HepG2 (cell line): ENCODE measurements around the gene VPS29. TPM values are rescaled to one million over a fixed set of nuclear protein-coding genes. Genes with fewer than 3 reads are reported as not detected.

Experiments used
- ATAC-seq: fragments of 200-7000 bp; cut with Tn5 transposase; 3 replicates; pipeline ENCODE4 v1.9.1; 2020; ENCODE audit warnings: mild to moderate bottlenecking, moderate library complexity
- Bru-seq: library from RNA; stranded (reverse); fragments of 400-500 nt; gene quantifications from one replicate; lab custom pipeline; 2021; lab: Mats Ljungman, UMichigan
- BruChase-seq, 2 experiments: library from RNA; stranded (reverse); fragments of 400-500 nt; gene quantifications; one replicate each; lab custom pipeline; 2021; lab: Mats Ljungman, UMichigan
- BruUV-seq: library from RNA; stranded (reverse); fragments of 400-500 nt; replicated peaks from 2 replicates; lab custom pipeline; 2021; lab: Mats Ljungman, UMichigan
- CTCF ChIA-PET: fragments of 300-600 bp; formaldehyde crosslinking; extraction: SDS; loops from one replicate; lab custom pipeline; 2021; ENCODE audit warnings: low total read pairs, inconsistent platforms, low intra/inter-chr PET ratio; lab: Yijun Ruan, JAX
- POLR2A ChIA-PET: fragments of 350-600 bp; sonication (Branson Sonifier 250); formaldehyde crosslinking; loops from one replicate; lab custom pipeline; 2020; ENCODE audit warnings: antibody characterized with exemption, inconsistent platforms; lab: Yijun Ruan, JAX
- DNase-seq: peaks from one replicate; pipeline ENCODE4 v3.0.0-alpha.2; 2015; ENCODE audit warnings: low spot score
- FAIRE-seq: peaks from 3 replicates; lab custom pipeline; 2011; peaks lifted over from hg19 to GRCh38; lab: Jason Lieb, UNC
- H2AFZ ChIP-seq: one replicate; pipeline ENCODE4 v1.6.1; 2011; ENCODE audit warnings: low read length, inconsistent platforms
- H3K27ac ChIP-seq: fragments of 300-600 bp; 3 replicates; pipeline ENCODE4 v1.8.0; 2011; ENCODE audit warnings: mixed run types, mild to moderate bottlenecking, mixed read lengths, low read length, inconsistent platforms; ENCODE audit not compliant: insufficient read depth; ENCODE audit errors: extremely low read length
- H3K27me3 ChIP-seq, 2 experiments: fragments of 200-600 bp in 1 of 2; 2 replicates in 1 of 2; 3 replicates in 1 of 2; pipeline versions ENCODE4 v1.6.0 to v1.8.0; 2011; ENCODE audit warnings: low read length in 2 of 2, mild to moderate bottlenecking in 2 of 2, moderate library complexity in 2 of 2, inconsistent platforms in 1 of 2; ENCODE audit not compliant: insufficient read depth in 2 of 2, control insufficient read depth in 1 of 2
- H3K36me3 ChIP-seq, 2 experiments: fragments of 200-600 bp in 1 of 2; replicated peaks in 1 of 2; 2 replicates in 1 of 2; 3 replicates in 1 of 2; pipeline versions ENCODE4 v1.5.1 to v1.8.0; 2011; ENCODE audit warnings: low read length in 2 of 2, inconsistent platforms in 1 of 2; ENCODE audit not compliant: insufficient read depth in 2 of 2, control insufficient read depth in 1 of 2
- H3K4me1 ChIP-seq: 2 replicates; pipeline ENCODE4 v1.5.1; 2012; ENCODE audit warnings: low read length, inconsistent platforms; ENCODE audit not compliant: insufficient read depth
- H3K4me2 ChIP-seq: 2 replicates; pipeline ENCODE4 v1.6.0; 2011; ENCODE audit warnings: low read depth, low read length, inconsistent platforms
- H3K4me3 ChIP-seq, 3 experiments: fragments of 200-600 bp in 1 of 3; sonication (generic), shearing (Covaris generic) in 1 of 3; replicated peaks in 1 of 3; 2 replicates each; pipeline ENCODE4 v1.5.1; 2011 to 2016; ENCODE audit warnings: low read length in 3 of 3, inconsistent platforms in 2 of 3, low read depth in 2 of 3, mild to moderate bottlenecking in 2 of 3, control low read depth in 1 of 3, mixed read lengths in 1 of 3; ENCODE audit not compliant: insufficient read depth in 1 of 3
- H3K79me2 ChIP-seq: one replicate; pipeline ENCODE4 v1.6.1; 2011; ENCODE audit warnings: low read length, inconsistent platforms; ENCODE audit not compliant: insufficient read depth
- H3K9ac ChIP-seq: 2 replicates; pipeline ENCODE4 v1.6.0; 2011; ENCODE audit warnings: mild to moderate bottlenecking, low read depth, low read length, inconsistent platforms; ENCODE audit not compliant: insufficient read depth
- H3K9me3 ChIP-seq: 2 replicates; pipeline ENCODE4 v1.5.1; 2012; ENCODE audit warnings: mild to moderate bottlenecking, low read length
- H4K20me1 ChIP-seq: 2 replicates; pipeline ENCODE4 v1.6.0; 2011; ENCODE audit warnings: inconsistent platforms, mild to moderate bottlenecking, low read length, moderate library complexity; ENCODE audit not compliant: insufficient read depth
- HNRNPH1 ChIP-seq: fragments of 200-400 bp; formaldehyde crosslinking; optimal IDR thresholded peaks from 2 replicates; pipeline ENCODE3; 2017; ENCODE audit warnings: mild to moderate bottlenecking, low read depth, low read length
- HOXA3 ChIP-seq: sonication (generic); formaldehyde crosslinking; IDR thresholded peaks from 2 replicates; pipeline ENCODE4 v1.5.0; 2020; ENCODE audit warnings: missing genetic modification reagents
- MYC ChIP-seq: sonication (generic); formaldehyde crosslinking; IDR thresholded peaks from 2 replicates; pipeline ENCODE4 v1.9.0; 2021; ENCODE audit warnings: missing genetic modification reagents, borderline replicate concordance
- PRPF4 ChIP-seq: fragments of 200-400 bp; formaldehyde crosslinking; IDR thresholded peaks from 2 replicates; pipeline ENCODE4 v1.6.1; 2016; ENCODE audit warnings: low read length, low read depth; ENCODE audit not compliant: poor library complexity, severe bottlenecking
- SALL1 ChIP-seq: sonication (generic); formaldehyde crosslinking; IDR thresholded peaks from 2 replicates; pipeline ENCODE4 v1.8.0; 2022; ENCODE audit warnings: mild to moderate bottlenecking, missing genetic modification reagents
- ZKSCAN1 ChIP-seq: fragments of 150-350 bp; IDR thresholded peaks from 2 replicates; pipeline ENCODE4 v1.6.1; 2014; ENCODE audit warnings: low read length
- ZNF121 ChIP-seq: sonication (generic); formaldehyde crosslinking; IDR thresholded peaks from 2 replicates; pipeline ENCODE4 v1.5.0; 2020; ENCODE audit warnings: mild to moderate bottlenecking, missing genetic modification reagents
- ZNF546 ChIP-seq: sonication (generic); formaldehyde crosslinking; conservative IDR thresholded peaks from 2 replicates; pipeline ENCODE4 v1.8.1; 2023; ENCODE audit warnings: mild to moderate bottlenecking, missing genetic modification reagents
- ZNF562 ChIP-seq: sonication (generic); formaldehyde crosslinking; IDR thresholded peaks from 2 replicates; pipeline ENCODE4 v1.8.0; 2022; ENCODE audit warnings: missing genetic modification reagents, borderline replicate concordance
- ZNF737 ChIP-seq: sonication (generic); formaldehyde crosslinking; IDR thresholded peaks from 2 replicates; pipeline ENCODE4 v1.5.0; 2020; ENCODE audit warnings: missing genetic modification reagents, mild to moderate bottlenecking, borderline replicate concordance
- ZNF83 ChIP-seq: sonication (generic); formaldehyde crosslinking; IDR thresholded peaks from 2 replicates; pipeline ENCODE4 v1.4.0; 2020; ENCODE audit warnings: missing genetic modification reagents, mild to moderate bottlenecking, borderline replicate concordance
- ZNF850 ChIP-seq: sonication (generic); formaldehyde crosslinking; conservative IDR thresholded peaks from 2 replicates; pipeline ENCODE4 v1.9.0; 2021; ENCODE audit warnings: mild to moderate bottlenecking, missing genetic modification reagents
- ZSCAN31 ChIP-seq: sonication (generic); formaldehyde crosslinking; IDR thresholded peaks from 2 replicates; pipeline ENCODE4 v1.5.0; 2020; ENCODE audit warnings: low read depth, mild to moderate bottlenecking, missing genetic modification reagents
- WGBS: methylation state at CpG from one replicate; pipeline ENCODE4 v1.1.6; 2017; ENCODE audit warnings: low lambda C conversion rate; 5-methylcytosine and 5-hydroxymethylcytosine counted together
- in situ Hi-C: cut with HindIII; loops from 2 replicates; pipeline ENCODE4 v1.10.0; 2017; ENCODE audit warnings: low pct_unique_long_range_greater_than_20kb; ENCODE audit not compliant: extremely low pct_ligation_motif_present
- intact Hi-C: fragments of 100-400 bp; cut with micrococcal nuclease; formaldehyde crosslinking; loops from one replicate; pipeline ENCODE4 v1.10.0; 2022; ENCODE audit not compliant: unreplicated experiment
- long read RNA-seq, 2 experiments: library from RNA in 1 of 2; library from polyadenylated mRNA in 1 of 2; stranded (forward) in 1 of 2; unstranded in 1 of 2; transcript quantifications; one replicate each; pipeline ENCODE4 v2.0.0, GENCODE V29; 2019 to 2022
- polyA minus RNA-seq, 3 experiments: library from RNA; depleted of rRNA, polyadenylated mRNA; stranded (reverse); fragments of >200 nt; gene quantifications; 2 replicates each; pipeline ENCODE4 v1.2.3, GENCODE V29; 2011; ENCODE audit warnings: low replicate concordance in 1 of 3
- polyA plus RNA-seq, 8 experiments: library from polyadenylated mRNA; depleted of rRNA in 3 of 8; stranded (reverse) in 7 of 8; unstranded in 1 of 8; fragments of >200 nt; fragmentation: Illumina TruSeq in 4 of 8; extraction: Trizol in 4 of 8; gene quantifications; 2 replicates each; pipeline versions ENCODE4 v1.2.1 to v1.2.3, GENCODE V29; 2011 to 2016; ENCODE audit warnings: low read depth in 4 of 8, missing spikeins in 1 of 8, mixed read lengths in 1 of 8; ENCODE audit not compliant: insufficient read depth in 1 of 8
- total RNA-seq, 5 experiments: library from RNA; depleted of rRNA; stranded (reverse); fragments of >200 nt; fragmentation: Illumina TruSeq; extraction: Trizol; gene quantifications; 2 replicates each; pipeline ENCODE4 v1.2.3, GENCODE V29; 2016; ENCODE audit warnings: low read depth in 1 of 5
- TF ChIP-seq, protein P1 (sequence below): sonication (generic); formaldehyde crosslinking; IDR thresholded peaks from 2 replicates; pipeline ENCODE4 v1.4.0; 2020; ENCODE audit warnings: missing genetic modification reagents, mild to moderate bottlenecking, borderline replicate concordance

VPS29 gene
- total RNA-seq (2016; rRNA removed; fragmentation: Illumina TruSeq; extraction: Trizol) (107 and 161 TPM in 2 replicates), polyA plus RNA-seq (2011; rRNA removed) (100 and 114 TPM in 2 replicates), polyA minus RNA-seq (2011; rRNA and poly(A)+ RNA removed; ENCODE audit: low replicate concordance) (14.3 and 39.7 TPM in 2 replicates), Bru-seq, nascent RNA (percentile 81 among the genes with signal in this experiment), BruChase-seq, experiment 1, labeled RNA remaining after a 6-hour chase (percentile 85 among the genes with signal in this experiment), BruChase-seq, experiment 2, labeled RNA remaining after a 2-hour chase (percentile 85 among the genes with signal in this experiment)
- 34.7 and 38.8 TPM in 2 replicates for total RNA-seq (2016; cell fraction: cytosol; rRNA removed; fragmentation: Illumina TruSeq; extraction: Trizol; ENCODE audit: low read depth)
- 112 and 168 TPM in 2 replicates for total RNA-seq (2016; cell fraction: insoluble cytoplasmic fraction; rRNA removed; fragmentation: Illumina TruSeq; extraction: Trizol)
- total RNA-seq (2016; cell fraction: membrane; rRNA removed; fragmentation: Illumina TruSeq; extraction: Trizol), result 44.9 and 45.0 TPM in 2 replicates
- 50.0 and 57.0 TPM in 2 replicates for total RNA-seq (2016; cell fraction: nucleus; rRNA removed; fragmentation: Illumina TruSeq; extraction: Trizol)
- polyA plus RNA-seq (2011; cell fraction: cytosol; rRNA removed), result 58.3 and 73.6 TPM in 2 replicates
- polyA plus RNA-seq (2011; cell fraction: nucleus; rRNA removed), result 45.3 and 65.3 TPM in 2 replicates
- 84.2 and 88.0 TPM in 2 replicates for polyA plus RNA-seq (2012)
- 49.4 and 58.6 TPM in 2 replicates for polyA plus RNA-seq (2016; cell fraction: cytosol; fragmentation: Illumina TruSeq; extraction: Trizol; ENCODE audit: low read depth)
- 175 and 205 TPM in 2 replicates for polyA plus RNA-seq (2016; cell fraction: insoluble cytoplasmic fraction; fragmentation: Illumina TruSeq; extraction: Trizol; ENCODE audit: low read depth)
- polyA plus RNA-seq (2016; cell fraction: membrane; fragmentation: Illumina TruSeq; extraction: Trizol; ENCODE audit: low read depth), result 42.2 and 44.9 TPM in 2 replicates
- polyA plus RNA-seq (2016; cell fraction: nucleus; fragmentation: Illumina TruSeq; extraction: Trizol; ENCODE audit: insufficient read depth, low read depth), result 141 and 142 TPM in 2 replicates
- polyA minus RNA-seq (2011; cell fraction: cytosol; rRNA and poly(A)+ RNA removed), result 17.8 and 23.5 TPM in 2 replicates
- 38.6 and 50.0 TPM in 2 replicates for polyA minus RNA-seq (2011; cell fraction: nucleus; rRNA and poly(A)+ RNA removed)
- long read RNA-seq, experiment 1, transcript VPS29-206 (4 exons, 1,523 nt), result major isoform, 91 of 146 reads
- long read RNA-seq, experiment 1, partial matches to known transcripts, result 9 of 146 reads
- long read RNA-seq, experiment 1, other reads (novel, unspliced or antisense), result 43 of 146 reads
- long read RNA-seq, experiment 2, transcript VPS29-206 (4 exons, 1,523 nt), result major isoform, 41 of 91 reads
- long read RNA-seq, experiment 2, partial matches to known transcripts, result 9 of 91 reads
- long read RNA-seq, experiment 2, other reads (novel, unspliced or antisense), result 39 of 91 reads

GRCh38 chr12:110501752-110502738 is at the start of gene VPS29, which contains the start of gene RAD9B:
TSS of gene VPS29 (minus strand) at chr12:110502111. CDS start at chr12:110502051, 60 bp downstream.
TSS of gene RAD9B (plus strand) at chr12:110502331. CDS start at chr12:110502338, 7 bp downstream.
- Histone ChIP-seq H3K79me2 (peaks cover 38% of the 10 kb centered on the region), H3K36me3 (0 out of 5 replicates have a peak, but pooled peaks cover 0 to 3% of the 10 kb centered on the region in 2 experiments), H3K27ac (peak within 1 kb of the TSS; percentile 89), H3K4me1 (peaks cover 30% of the 10 kb centered on the region), H3K4me2 (peak within 1 kb of the TSS; percentile 89), H4K20me1 (no peaks in the 10 kb centered on the region; the same call in none of the 2 replicates), H3K4me3 (peak within 1 kb of the TSS; percentile 84 to 95 (median 86)), H3K9me3 (no peaks in the 10 kb centered on the region), H3K9ac (peak within 1 kb of the TSS; percentile 92), H2AFZ (peak within 1 kb of the TSS; percentile 85), H3K27me3 (peaks cover 0 to 3% of the 10 kb centered on the region in 2 experiments; a peak in 1 of 5 replicates)
- POLR2A ChIA-PET, result interaction anchor here (1.1 to 3.8 kb wide), 5 partner anchors 21 to 378 kb away, joined by 3 to 36 read pairs (median 6); partner anchors contain the start of genes ARPC3, FAM216A, GPN3 and IFT81
- FAIRE-seq (peak; percentile 42), DNase-seq (peak; percentile 94), ATAC-seq (peak; percentile 99)
- intact Hi-C loops, result loop anchor here (5.0 kb wide), 1 partner anchor 50 kb away; the partner anchor contains the start of gene ARPC3
- in situ Hi-C loops, result no loop called here
- 47% methylated on average over 25 of the region's 61 CpGs for WGBS
- BruUV-seq, result TSS peak; percentile 83
- CTCF ChIA-PET, result no interaction called here
- TF ChIP-seq HOXA3 (CRISPR knock-in tag) (peak; percentile 97), HNRNPH1 (no peak), SALL1 (CRISPR knock-in tag) (peak; percentile 98), ZNF121 (no peak), PRPF4 (no peak), ZSCAN31 (peak; percentile 82; the same call in 1 of the 2 replicates), ZNF546 (CRISPR knock-in tag) (peak; percentile 98), ZKSCAN1 (no peak), ZNF850 (0 out of 2 replicates have a peak, but pooled peaks have one; percentile 23), ZNF83 (CRISPR knock-in tag) (peak; percentile 68; the same call in 1 of the 2 replicates), ZNF562 (CRISPR knock-in tag) (peak; percentile 80; the same call in 1 of the 2 replicates), MYC (peak; percentile 76; the same call in 1 of the 2 replicates), ZNF737 (no peak)
- TF ChIP-seq, protein P1, sequence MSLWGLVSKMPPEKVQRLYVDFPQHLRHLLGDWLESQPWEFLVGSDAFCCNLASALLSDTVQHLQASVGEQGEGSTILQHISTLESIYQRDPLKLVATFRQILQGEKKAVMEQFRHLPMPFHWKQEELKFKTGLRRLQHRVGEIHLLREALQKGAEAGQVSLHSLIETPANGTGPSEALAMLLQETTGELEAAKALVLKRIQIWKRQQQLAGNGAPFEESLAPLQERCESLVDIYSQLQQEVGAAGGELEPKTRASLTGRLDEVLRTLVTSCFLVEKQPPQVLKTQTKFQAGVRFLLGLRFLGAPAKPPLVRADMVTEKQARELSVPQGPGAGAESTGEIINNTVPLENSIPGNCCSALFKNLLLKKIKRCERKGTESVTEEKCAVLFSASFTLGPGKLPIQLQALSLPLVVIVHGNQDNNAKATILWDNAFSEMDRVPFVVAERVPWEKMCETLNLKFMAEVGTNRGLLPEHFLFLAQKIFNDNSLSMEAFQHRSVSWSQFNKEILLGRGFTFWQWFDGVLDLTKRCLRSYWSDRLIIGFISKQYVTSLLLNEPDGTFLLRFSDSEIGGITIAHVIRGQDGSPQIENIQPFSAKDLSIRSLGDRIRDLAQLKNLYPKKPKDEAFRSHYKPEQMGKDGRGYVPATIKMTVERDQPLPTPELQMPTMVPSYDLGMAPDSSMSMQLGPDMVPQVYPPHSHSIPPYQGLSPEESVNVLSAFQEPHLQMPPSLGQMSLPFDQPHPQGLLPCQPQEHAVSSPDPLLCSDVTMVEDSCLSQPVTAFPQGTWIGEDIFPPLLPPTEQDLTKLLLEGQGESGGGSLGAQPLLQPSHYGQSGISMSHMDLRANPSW, result no peak
